ENCODE results near the gene CD9.

GRCh38 chr12:6262623-6263022 is 62.4 kb downstream of the CD9 start:
- no peak for TF ChIP-seq POLR2A (IDR thresholded peaks at IDR 0.05)
- TF ChIP-seq CTCF (IDR thresholded peaks at IDR 0.05), result no peak

Data from esophagus squamous epithelium (tissue), 4 donors.